Head of caudate nucleus (tissue), 42 donors: Measurements from ENCODE around the gene HSPA8.
"Not testable (repeated sequence)": the region's sequence is repeated elsewhere in the genome, so short reads cannot be mapped to it uniquely, and the experiment has no call there.

Experiments
- DNase-seq, 42 donors: peaks; one replicate each; pipeline versions ENCODE4 v3.0.0 to v3.0.0-alpha.2; 2020 to 2021; ENCODE audit warnings: mixed read lengths in 7 of 42
- intact Hi-C: fragments of 100-400 bp; cut with DNase I; formaldehyde crosslinking; loops from one replicate; pipeline ENCODE4 v1.15.0; 2022

HSPA8 gene

GRCh38 chr11:123061403-123062157 is at the start of gene HSPA8:
HSPA8 (minus strand) TSS chr11:123062136; CDS start chr11:123061324, 812 bp downstream.
- intact Hi-C loops: no loop called here
- DNase-seq: peak; percentile 55 to 88 (median 72)

GRCh38 chr11:123111465-123111864 is 49.5 kb upstream of the HSPA8 start:
- peak in 1 of 42 donors; percentile 42 for DNase-seq
- intact Hi-C loops: loop anchor here (2.0 kb wide), 1 partner anchor 135 kb away; no protein-coding TSS in a partner anchor

GRCh38 chr11:123110397-123110796 is 48.5 kb upstream of the HSPA8 start:
- intact Hi-C loops: loop anchor here (2.0 kb wide), 1 partner anchor 136 kb away; no protein-coding TSS in a partner anchor
- no peak for DNase-seq

- no peak for DNase-seq
- intact Hi-C loops: loop anchor here (10.0 kb wide), 1 partner anchor 367 kb away; no protein-coding TSS in a partner anchor
Measured at GRCh38 chr11:123107945-123108495, 46.1 kb upstream of the HSPA8 start.

GRCh38 chr11:123104697-123105096 is 42.8 kb upstream of the HSPA8 start:
- no peak for DNase-seq
- intact Hi-C loops: loop anchor here (10.0 kb wide), 1 partner anchor 370 kb away; no protein-coding TSS in a partner anchor

- intact Hi-C loops: loop anchor here (10.0 kb wide), 1 partner anchor 371 kb away; no protein-coding TSS in a partner anchor
- DNase-seq: peak in 41 of 42 donors; percentile 18 to 86 (median 58)
Measured at GRCh38 chr11:123103326-123103980, 41.5 kb upstream of the HSPA8 start.

GRCh38 chr11:123100379-123101085 is 38.6 kb upstream of the HSPA8 start:
- peak in 1 of 42 donors; percentile 6 for DNase-seq
- intact Hi-C loops: loop anchor here (10.0 kb wide), 1 partner anchor 374 kb away; no protein-coding TSS in a partner anchor

- no peak for DNase-seq
- intact Hi-C loops: no loop called here
Measured at GRCh38 chr11:123098990-123099389, 37.1 kb upstream of the HSPA8 start.

- intact Hi-C loops: no loop called here
- DNase-seq: no peak
Measured at GRCh38 chr11:123093739-123094138, 31.8 kb upstream of the HSPA8 start.

- DNase-seq: no peak
- intact Hi-C loops: no loop called here
Measured at GRCh38 chr11:123091506-123091905, 29.6 kb upstream of the HSPA8 start.

- DNase-seq, intact Hi-C loops: not testable (repeated sequence)
Measured at GRCh38 chr11:123090168-123090567, 28.2 kb upstream of the HSPA8 start.

- DNase-seq, intact Hi-C loops: not testable (repeated sequence)
Measured at GRCh38 chr11:123088896-123089295, 27.0 kb upstream of the HSPA8 start.

GRCh38 chr11:123087657-123088056 is 25.7 kb upstream of the HSPA8 start:
- intact Hi-C loops, DNase-seq: not testable (repeated sequence)

- DNase-seq: no peak
- intact Hi-C loops: no loop called here
Measured at GRCh38 chr11:123086305-123086704, 24.4 kb upstream of the HSPA8 start.

GRCh38 chr11:123085497-123085896 is 23.6 kb upstream of the HSPA8 start:
- intact Hi-C loops: no loop called here
- no peak for DNase-seq

GRCh38 chr11:123084454-123084853 is 22.5 kb upstream of the HSPA8 start:
- intact Hi-C loops: no loop called here
- DNase-seq: no peak

GRCh38 chr11:123083623-123084029 is 21.7 kb upstream of the HSPA8 start:
- DNase-seq: peak in 33 of 42 donors; percentile 12 to 81 (median 46)
- intact Hi-C loops: no loop called here

GRCh38 chr11:123082977-123083376 is 21.0 kb upstream of the HSPA8 start:
- no peak for DNase-seq
- intact Hi-C loops: no loop called here

GRCh38 chr11:123080015-123080414 is 18.1 kb upstream of the HSPA8 start:
- DNase-seq: no peak
- intact Hi-C loops: no loop called here
